GM23338 (cell line): ENCODE data around the gene PKP2. TPM values are rescaled to one million over a fixed set of nuclear protein-coding genes. Genes with fewer than 3 reads are reported as not detected.

Experiments
- ATAC-seq: fragments of 200-7000 bp; cut with Tn5 transposase; 3 replicates; pipeline ENCODE4 v1.9.1; 2020
- DNase-seq: peaks from one replicate; pipeline ENCODE4 v3.0.0-alpha.2; 2015; ENCODE audit warnings: low spot score
- H2AFZ ChIP-seq: fragments of 200-600 bp; sonication (generic); 2 replicates; pipeline ENCODE4 v1.8.0; 2016; ENCODE audit warnings: antibody characterized with exemption, mild to moderate bottlenecking, moderate library complexity
- H3F3A ChIP-seq: fragments of 200-600 bp; sonication (generic); replicated peaks from 2 replicates; pipeline ENCODE4 v1.8.0; 2017; ENCODE audit warnings: antibody characterized with exemption, mixed run types, low read depth
- H3K27ac ChIP-seq: fragments of 200-600 bp; sonication (generic); 2 replicates; pipeline ENCODE4 v1.6.1; 2016; ENCODE audit warnings: low read depth
- H3K27me3 ChIP-seq: fragments of 200-600 bp; sonication (generic); 2 replicates; pipeline ENCODE4 v1.8.0; 2016; ENCODE audit warnings: mild to moderate bottlenecking, mixed run types, moderate library complexity; ENCODE audit not compliant: insufficient read depth
- H3K36me3 ChIP-seq: fragments of 200-600 bp; sonication (generic); 2 replicates; pipeline ENCODE4 v1.8.0; 2016; ENCODE audit warnings: mild to moderate bottlenecking; ENCODE audit not compliant: insufficient read depth
- H3K4me1 ChIP-seq: fragments of 200-600 bp; sonication (generic); 2 replicates; pipeline ENCODE4 v1.8.0; 2016; ENCODE audit warnings: mild to moderate bottlenecking, moderate library complexity; ENCODE audit not compliant: insufficient read depth
- H3K4me2 ChIP-seq: fragments of 200-600 bp; sonication (generic); 2 replicates; pipeline ENCODE4 v1.7.1; 2017; ENCODE audit warnings: mixed run types
- H3K4me3 ChIP-seq: fragments of 200-600 bp; sonication (generic); 2 replicates; pipeline ENCODE4 v1.6.1; 2016; ENCODE audit warnings: mixed run types
- H3K79me2 ChIP-seq: fragments of 200-600 bp; sonication (generic); replicated peaks from 2 replicates; pipeline ENCODE4 v1.8.0; 2017; ENCODE audit warnings: mild to moderate bottlenecking; ENCODE audit not compliant: insufficient read depth
- H3K9me2 ChIP-seq: fragments of 200-600 bp; sonication (generic); 2 replicates; pipeline ENCODE4 v1.8.0; 2017; ENCODE audit not compliant: insufficient read depth
- H4K20me1 ChIP-seq: fragments of 200-600 bp; sonication (generic); replicated peaks from 2 replicates; pipeline ENCODE4 v1.8.0; 2017; ENCODE audit warnings: mild to moderate bottlenecking; ENCODE audit not compliant: insufficient read depth
- H3K27ac Mint-ChIP-seq: 2 replicates; pipeline ENCODE4 v1.8.0; 2020; ENCODE audit warnings: inconsistent platforms, mild to moderate bottlenecking, moderate library complexity, mixed read lengths
- H3K27me3 Mint-ChIP-seq: 3 replicates; pipeline ENCODE4 v1.8.0; 2022; ENCODE audit warnings: low read depth, mild to moderate bottlenecking, moderate library complexity, mixed read lengths, inconsistent platforms; ENCODE audit not compliant: insufficient read depth, poor library complexity
- H3K36me3 Mint-ChIP-seq: 3 replicates; pipeline ENCODE4 v1.8.0; 2021; ENCODE audit warnings: low read depth, mild to moderate bottlenecking, inconsistent platforms, moderate library complexity, mixed read lengths
- H3K4me1 Mint-ChIP-seq: 3 replicates; pipeline ENCODE4 v1.8.0; 2020; ENCODE audit warnings: mild to moderate bottlenecking, inconsistent platforms, mixed read lengths
- H3K4me3 Mint-ChIP-seq: 3 replicates; pipeline ENCODE4 v1.8.0; 2021; ENCODE audit warnings: moderate library complexity, mild to moderate bottlenecking, inconsistent platforms, mixed read lengths
- H3K9me3 Mint-ChIP-seq: 3 replicates; pipeline ENCODE4 v1.8.0; 2020; ENCODE audit warnings: moderate library complexity, mild to moderate bottlenecking, inconsistent platforms, mixed read lengths
- CREB1 ChIP-seq: fragments of 250-450 bp; sonication (Bioruptor Pico); IDR thresholded peaks from 2 replicates; pipeline ENCODE4 v1.5.0; 2020; ENCODE audit warnings: low read depth, mild to moderate bottlenecking, moderate library complexity
- EZH2 ChIP-seq: fragments of 200-600 bp; sonication (generic); IDR thresholded peaks from one replicate; pipeline ENCODE4 v1.8.0; 2017; ENCODE audit warnings: antibody characterized with exemption, mild to moderate bottlenecking, low read depth; ENCODE audit not compliant: unreplicated experiment
- EZH2phosphoT487 ChIP-seq: fragments of 200-600 bp; sonication (generic); IDR thresholded peaks from one replicate; pipeline ENCODE4 v1.8.1; 2018; ENCODE audit warnings: antibody characterized with exemption; ENCODE audit not compliant: unreplicated experiment
- STAT1 ChIP-seq: IDR thresholded peaks from one replicate; pipeline ENCODE4 v1.6.1; 2016; ENCODE audit warnings: antibody characterized with exemption; ENCODE audit not compliant: unreplicated experiment
- ZNF114 ChIP-seq: fragments of 250-450 bp; sonication (Bioruptor Pico); IDR thresholded peaks from 2 replicates; pipeline ENCODE4 v1.5.0; 2020; ENCODE audit warnings: mild to moderate bottlenecking, moderate library complexity
- ZNF331 ChIP-seq: fragments of 250-450 bp; sonication (Bioruptor Pico); IDR thresholded peaks from 2 replicates; pipeline ENCODE4 v1.5.0; 2020; ENCODE audit warnings: low read depth, mild to moderate bottlenecking, moderate library complexity
- polyA plus RNA-seq: library from polyadenylated mRNA; unstranded; fragments of >200 nt; fragmentation: Nextera tagmentation; extraction: Ambion mirVana; gene quantifications from 2 replicates; pipeline ENCODE4 v1.2.1, GENCODE V29; 2016
- total RNA-seq: library from RNA; depleted of rRNA; stranded (reverse); fragments of >200 nt; shearing (Covaris generic); gene quantifications from 2 replicates; pipeline ENCODE4 v1.2.3, GENCODE V29; 2014
- TF ChIP-seq, protein P1 (sequence below): IDR thresholded peaks from 2 replicates; pipeline ENCODE4 v1.6.1; 2016; ENCODE audit warnings: antibody characterized with exemption
- TF ChIP-seq, protein P2 (sequence below), 2 experiments: fragments of 200-600 bp in 1 of 2; sonication (generic) in 1 of 2; conservative IDR thresholded peaks; 2 replicates each; pipeline versions ENCODE4 v1.5.1 to v1.6.1; 2016 to 2017; ENCODE audit warnings: antibody characterized with exemption in 2 of 2, low read depth in 2 of 2, mild to moderate bottlenecking in 2 of 2, moderate library complexity in 1 of 2
- TF ChIP-seq, protein P3 (sequence below): fragments of 250-450 bp; sonication (Bioruptor Pico); IDR thresholded peaks from 2 replicates; pipeline ENCODE4 v1.5.0; 2020; ENCODE audit warnings: mild to moderate bottlenecking, moderate library complexity

The PKP2 gene
- total and polyA plus RNA-seq, 2 experiments from 2014 or later: 24.6 to 47.6 TPM

DNA sequence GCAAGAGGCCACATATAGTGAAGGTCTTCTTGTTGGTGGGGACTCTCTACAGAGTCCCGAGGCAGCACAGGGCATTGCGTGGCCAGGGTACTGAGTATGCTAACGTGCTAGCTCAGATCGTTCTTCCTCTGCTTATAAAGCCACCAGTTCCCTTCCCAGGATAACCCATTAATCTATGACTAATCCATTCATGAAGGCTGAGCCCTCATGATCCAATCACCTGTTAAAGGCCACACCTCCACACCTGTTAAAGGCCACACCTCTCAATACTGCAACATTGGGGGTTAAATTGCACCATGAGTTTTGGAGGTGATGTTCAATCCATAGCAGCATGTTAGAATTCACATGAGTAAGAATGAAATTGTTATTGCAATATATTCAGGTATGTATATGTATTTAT, 128.1 kb downstream of the PKP2 start (continued):
- TF ChIP-seq, protein P1, sequence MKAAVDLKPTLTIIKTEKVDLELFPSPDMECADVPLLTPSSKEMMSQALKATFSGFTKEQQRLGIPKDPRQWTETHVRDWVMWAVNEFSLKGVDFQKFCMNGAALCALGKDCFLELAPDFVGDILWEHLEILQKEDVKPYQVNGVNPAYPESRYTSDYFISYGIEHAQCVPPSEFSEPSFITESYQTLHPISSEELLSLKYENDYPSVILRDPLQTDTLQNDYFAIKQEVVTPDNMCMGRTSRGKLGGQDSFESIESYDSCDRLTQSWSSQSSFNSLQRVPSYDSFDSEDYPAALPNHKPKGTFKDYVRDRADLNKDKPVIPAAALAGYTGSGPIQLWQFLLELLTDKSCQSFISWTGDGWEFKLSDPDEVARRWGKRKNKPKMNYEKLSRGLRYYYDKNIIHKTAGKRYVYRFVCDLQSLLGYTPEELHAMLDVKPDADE: no peak
- no peak for TF ChIP-seq ZNF331 (CRISPR knock-in tag)
- TF ChIP-seq EZH2phosphoT487: no peak
- TF ChIP-seq STAT1: no peak
- TF ChIP-seq, protein P2, sequence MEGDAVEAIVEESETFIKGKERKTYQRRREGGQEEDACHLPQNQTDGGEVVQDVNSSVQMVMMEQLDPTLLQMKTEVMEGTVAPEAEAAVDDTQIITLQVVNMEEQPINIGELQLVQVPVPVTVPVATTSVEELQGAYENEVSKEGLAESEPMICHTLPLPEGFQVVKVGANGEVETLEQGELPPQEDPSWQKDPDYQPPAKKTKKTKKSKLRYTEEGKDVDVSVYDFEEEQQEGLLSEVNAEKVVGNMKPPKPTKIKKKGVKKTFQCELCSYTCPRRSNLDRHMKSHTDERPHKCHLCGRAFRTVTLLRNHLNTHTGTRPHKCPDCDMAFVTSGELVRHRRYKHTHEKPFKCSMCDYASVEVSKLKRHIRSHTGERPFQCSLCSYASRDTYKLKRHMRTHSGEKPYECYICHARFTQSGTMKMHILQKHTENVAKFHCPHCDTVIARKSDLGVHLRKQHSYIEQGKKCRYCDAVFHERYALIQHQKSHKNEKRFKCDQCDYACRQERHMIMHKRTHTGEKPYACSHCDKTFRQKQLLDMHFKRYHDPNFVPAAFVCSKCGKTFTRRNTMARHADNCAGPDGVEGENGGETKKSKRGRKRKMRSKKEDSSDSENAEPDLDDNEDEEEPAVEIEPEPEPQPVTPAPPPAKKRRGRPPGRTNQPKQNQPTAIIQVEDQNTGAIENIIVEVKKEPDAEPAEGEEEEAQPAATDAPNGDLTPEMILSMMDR (conservative IDR thresholded peaks at IDR 0.05; ENCODE audit: low read depth in 2 of 2): no peak
- TF ChIP-seq EZH2: no peak
- TF ChIP-seq CREB1: no peak

DNA sequence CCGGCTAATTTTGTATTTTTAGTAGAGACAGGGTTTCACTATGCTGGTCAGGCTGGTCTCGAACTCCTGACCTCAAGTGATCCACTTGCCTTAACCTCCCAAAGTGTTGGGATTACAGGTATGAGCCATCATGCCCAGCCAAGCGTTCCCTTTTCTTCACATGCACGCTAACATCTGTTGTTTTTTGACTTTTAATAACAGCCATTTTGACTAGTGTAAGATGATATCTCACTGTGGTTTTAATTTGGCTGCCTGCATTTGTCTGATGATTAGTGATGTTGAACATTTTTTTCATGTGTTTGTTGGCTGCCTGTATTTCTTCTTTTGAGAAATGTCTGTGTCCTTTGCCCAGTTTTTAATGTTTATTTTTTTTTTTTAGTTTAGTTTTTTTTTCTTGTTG, 130.7 kb downstream of the PKP2 start:
- H2AFZ ChIP-seq: no peak overlapping the region
- no peaks in the 10 kb centered on the region for H3F3A ChIP-seq
- no peaks in the 10 kb centered on the region for H3K9me2 ChIP-seq
- no peak overlapping the region for H3K4me2 ChIP-seq
- Mint-ChIP-seq H3K4me3 (no peak overlapping the region), H3K9me3 (no peaks in the 10 kb centered on the region), H3K27me3 (no peaks in the 10 kb centered on the region), H3K4me1 (peaks cover 7% of the 10 kb centered on the region), H3K27ac (no peak overlapping the region), H3K36me3 (no peaks in the 10 kb centered on the region)
- no peak overlapping the region for H3K27ac ChIP-seq
- ATAC-seq (no peak), DNase-seq (no peak)
- no peaks in the 10 kb centered on the region for H3K27me3 ChIP-seq
- H3K4me1 ChIP-seq: no peaks in the 10 kb centered on the region
- H3K4me3 ChIP-seq: no peak overlapping the region
- H3K36me3 ChIP-seq: no peaks in the 10 kb centered on the region
- H4K20me1 ChIP-seq: no peaks in the 10 kb centered on the region
- no peaks in the 10 kb centered on the region for H3K79me2 ChIP-seq
- TF ChIP-seq, protein P2 (conservative IDR thresholded peaks at IDR 0.05; ENCODE audit: low read depth in 2 of 2): no peak
- TF ChIP-seq, protein P1: no peak
- TF ChIP-seq ZNF331 (CRISPR knock-in tag) (no peak), ZNF114 (no peak), EZH2phosphoT487 (no peak), CREB1 (no peak)
- TF ChIP-seq, protein P3, sequence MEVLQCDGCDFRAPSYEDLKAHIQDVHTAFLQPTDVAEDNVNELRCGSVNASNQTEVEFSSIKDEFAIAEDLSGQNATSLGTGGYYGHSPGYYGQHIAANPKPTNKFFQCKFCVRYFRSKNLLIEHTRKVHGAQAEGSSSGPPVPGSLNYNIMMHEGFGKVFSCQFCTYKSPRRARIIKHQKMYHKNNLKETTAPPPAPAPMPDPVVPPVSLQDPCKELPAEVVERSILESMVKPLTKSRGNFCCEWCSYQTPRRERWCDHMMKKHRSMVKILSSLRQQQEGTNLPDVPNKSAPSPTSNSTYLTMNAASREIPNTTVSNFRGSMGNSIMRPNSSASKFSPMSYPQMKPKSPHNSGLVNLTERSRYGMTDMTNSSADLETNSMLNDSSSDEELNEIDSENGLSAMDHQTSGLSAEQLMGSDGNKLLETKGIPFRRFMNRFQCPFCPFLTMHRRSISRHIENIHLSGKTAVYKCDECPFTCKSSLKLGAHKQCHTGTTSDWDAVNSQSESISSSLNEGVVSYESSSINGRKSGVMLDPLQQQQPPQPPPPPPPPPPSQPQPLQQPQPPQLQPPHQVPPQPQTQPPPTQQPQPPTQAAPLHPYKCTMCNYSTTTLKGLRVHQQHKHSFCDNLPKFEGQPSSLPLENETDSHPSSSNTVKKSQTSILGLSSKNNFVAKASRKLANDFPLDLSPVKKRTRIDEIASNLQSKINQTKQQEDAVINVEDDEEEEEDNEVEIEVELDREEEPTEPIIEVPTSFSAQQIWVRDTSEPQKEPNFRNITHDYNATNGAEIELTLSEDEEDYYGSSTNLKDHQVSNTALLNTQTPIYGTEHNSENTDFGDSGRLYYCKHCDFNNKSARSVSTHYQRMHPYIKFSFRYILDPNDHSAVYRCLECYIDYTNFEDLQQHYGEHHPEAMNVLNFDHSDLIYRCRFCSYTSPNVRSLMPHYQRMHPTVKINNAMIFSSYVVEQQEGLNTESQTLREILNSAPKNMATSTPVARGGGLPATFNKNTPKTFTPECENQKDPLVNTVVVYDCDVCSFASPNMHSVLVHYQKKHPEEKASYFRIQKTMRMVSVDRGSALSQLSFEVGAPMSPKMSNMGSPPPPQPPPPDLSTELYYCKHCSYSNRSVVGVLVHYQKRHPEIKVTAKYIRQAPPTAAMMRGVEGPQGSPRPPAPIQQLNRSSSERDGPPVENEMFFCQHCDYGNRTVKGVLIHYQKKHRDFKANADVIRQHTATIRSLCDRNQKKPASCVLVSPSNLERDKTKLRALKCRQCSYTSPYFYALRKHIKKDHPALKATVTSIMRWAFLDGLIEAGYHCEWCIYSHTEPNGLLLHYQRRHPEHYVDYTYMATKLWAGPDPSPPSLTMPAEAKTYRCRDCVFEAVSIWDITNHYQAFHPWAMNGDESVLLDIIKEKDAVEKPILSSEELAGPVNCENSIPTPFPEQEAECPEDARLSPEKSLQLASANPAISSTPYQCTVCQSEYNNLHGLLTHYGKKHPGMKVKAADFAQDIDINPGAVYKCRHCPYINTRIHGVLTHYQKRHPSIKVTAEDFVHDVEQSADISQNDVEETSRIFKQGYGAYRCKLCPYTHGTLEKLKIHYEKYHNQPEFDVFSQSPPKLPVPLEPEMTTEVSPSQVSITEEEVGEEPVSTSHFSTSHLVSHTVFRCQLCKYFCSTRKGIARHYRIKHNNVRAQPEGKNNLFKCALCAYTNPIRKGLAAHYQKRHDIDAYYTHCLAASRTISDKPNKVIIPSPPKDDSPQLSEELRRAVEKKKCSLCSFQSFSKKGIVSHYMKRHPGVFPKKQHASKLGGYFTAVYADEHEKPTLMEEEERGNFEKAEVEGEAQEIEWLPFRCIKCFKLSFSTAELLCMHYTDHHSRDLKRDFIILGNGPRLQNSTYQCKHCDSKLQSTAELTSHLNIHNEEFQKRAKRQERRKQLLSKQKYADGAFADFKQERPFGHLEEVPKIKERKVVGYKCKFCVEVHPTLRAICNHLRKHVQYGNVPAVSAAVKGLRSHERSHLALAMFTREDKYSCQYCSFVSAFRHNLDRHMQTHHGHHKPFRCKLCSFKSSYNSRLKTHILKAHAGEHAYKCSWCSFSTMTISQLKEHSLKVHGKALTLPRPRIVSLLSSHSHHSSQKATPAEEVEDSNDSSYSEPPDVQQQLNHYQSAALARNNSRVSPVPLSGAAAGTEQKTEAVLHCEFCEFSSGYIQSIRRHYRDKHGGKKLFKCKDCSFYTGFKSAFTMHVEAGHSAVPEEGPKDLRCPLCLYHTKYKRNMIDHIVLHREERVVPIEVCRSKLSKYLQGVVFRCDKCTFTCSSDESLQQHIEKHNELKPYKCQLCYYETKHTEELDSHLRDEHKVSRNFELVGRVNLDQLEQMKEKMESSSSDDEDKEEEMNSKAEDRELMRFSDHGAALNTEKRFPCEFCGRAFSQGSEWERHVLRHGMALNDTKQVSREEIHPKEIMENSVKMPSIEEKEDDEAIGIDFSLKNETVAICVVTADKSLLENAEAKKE (CRISPR knock-in tag): no peak
